GM12891 (cell line): Measurements from ENCODE around the gene COL18A1.
"Not testable (repeated sequence)": the region's sequence is repeated elsewhere in the genome, so short reads cannot be mapped to it uniquely, and the experiment has no call there.

Experiments
- POLR2A ChIP-seq: IDR thresholded peaks from 2 replicates; pipeline ENCODE4 v1.6.1; 2011; ENCODE audit warnings: low read depth, low read length, control low read depth
- SPI1 ChIP-seq: IDR thresholded peaks from 2 replicates; pipeline ENCODE4 v1.6.1; 2011; ENCODE audit warnings: low read depth, low read length, control low read depth
- TAF1 ChIP-seq: IDR thresholded peaks from 2 replicates; pipeline ENCODE4 v1.6.1; 2011; ENCODE audit warnings: low read depth, low read length, control low read depth

- TF ChIP-seq TAF1, POLR2A, SPI1: not testable (repeated sequence)
Measured at GRCh38 chr21:45501081-45502005, 96.4 kb downstream of the COL18A1 start.
